ENCODE measurements around the gene ZNF764.
A peak's percentile ranks its signal among the peaks of the same experiment; 100 is the strongest.

ZNF764 gene

GRCh38 chr16:30570636-30571444 is 12.7 kb upstream of the ZNF764 start:
- peak; percentile 26 for DNase-seq (ENCODE audit: low spot score)

- DNase-seq (ENCODE audit: low spot score): no peak
Measured at GRCh38 chr16:30569746-30570635, 11.8 kb upstream of the ZNF764 start.

DNA sequence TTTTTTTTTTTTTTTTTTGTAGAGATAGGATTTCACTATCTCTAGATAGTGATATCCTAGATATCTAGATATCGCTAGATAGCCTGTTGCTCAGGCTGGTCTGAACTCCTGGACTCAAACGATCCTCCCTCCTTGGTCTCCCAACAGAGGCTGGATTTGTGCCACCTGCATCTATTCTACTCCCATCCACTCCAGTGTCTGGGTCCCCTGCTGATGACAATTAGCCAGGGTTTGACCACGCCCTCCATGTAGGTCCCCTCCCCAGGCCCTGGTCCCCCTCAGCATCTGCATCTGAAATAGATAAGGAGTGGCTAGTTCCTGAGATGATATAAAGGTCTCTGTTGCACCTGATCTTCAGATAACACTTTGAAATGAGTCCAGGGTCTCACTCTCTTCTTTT is 11.1 kb upstream of the ZNF764 start:
- no peak for DNase-seq (ENCODE audit: low spot score)

GRCh38 chr16:30567991-30568638 is 9.9 kb upstream of the ZNF764 start:
- DNase-seq (ENCODE audit: low spot score): no peak

DNA sequence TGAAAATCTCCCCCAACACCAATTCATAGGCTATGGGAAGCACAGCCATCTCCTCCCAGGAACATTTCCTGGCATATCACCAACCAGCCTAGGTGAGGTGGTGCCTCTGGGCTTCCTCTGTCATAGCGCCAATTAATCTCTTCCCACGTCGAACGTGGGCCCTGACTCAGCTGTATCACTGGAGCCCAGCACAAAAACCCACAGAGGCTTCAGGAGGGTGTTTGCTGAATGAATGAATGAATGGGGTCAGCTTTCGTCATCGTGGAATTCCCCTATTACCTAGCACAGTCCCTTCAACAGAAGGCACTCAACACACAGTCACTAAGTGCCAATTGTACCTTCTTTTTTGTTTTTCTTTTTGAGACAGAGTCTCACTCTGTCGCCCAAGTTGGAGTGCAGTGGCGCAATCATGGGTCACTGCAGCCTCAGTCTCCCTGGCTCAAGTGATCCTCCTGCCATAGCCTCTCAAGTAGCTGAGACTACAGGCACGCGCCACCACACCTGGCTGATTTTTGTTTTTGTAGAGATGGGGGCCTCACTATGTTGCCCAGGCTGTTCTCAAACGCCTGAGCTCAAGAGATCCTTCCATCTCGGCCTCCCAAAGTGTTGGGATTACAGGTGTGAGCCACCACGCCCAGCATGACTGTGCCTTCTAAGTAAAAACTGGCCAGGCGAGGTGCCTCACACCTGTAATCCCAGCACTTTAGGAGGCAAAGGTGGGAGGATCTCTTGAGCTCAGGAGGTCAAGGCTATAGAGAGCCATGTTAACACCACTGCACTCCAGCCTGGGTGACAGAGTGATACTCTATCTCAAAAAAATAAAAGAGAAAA is 9.2 kb upstream of the ZNF764 start:
- no peak for DNase-seq (ENCODE audit: low spot score)

GRCh38 chr16:30566531-30566930 is 8.4 kb upstream of the ZNF764 start:
- no peak for DNase-seq (ENCODE audit: low spot score)

GRCh38 chr16:30565984-30566383 is 7.8 kb upstream of the ZNF764 start:
- no peak for DNase-seq (ENCODE audit: low spot score)

DNA sequence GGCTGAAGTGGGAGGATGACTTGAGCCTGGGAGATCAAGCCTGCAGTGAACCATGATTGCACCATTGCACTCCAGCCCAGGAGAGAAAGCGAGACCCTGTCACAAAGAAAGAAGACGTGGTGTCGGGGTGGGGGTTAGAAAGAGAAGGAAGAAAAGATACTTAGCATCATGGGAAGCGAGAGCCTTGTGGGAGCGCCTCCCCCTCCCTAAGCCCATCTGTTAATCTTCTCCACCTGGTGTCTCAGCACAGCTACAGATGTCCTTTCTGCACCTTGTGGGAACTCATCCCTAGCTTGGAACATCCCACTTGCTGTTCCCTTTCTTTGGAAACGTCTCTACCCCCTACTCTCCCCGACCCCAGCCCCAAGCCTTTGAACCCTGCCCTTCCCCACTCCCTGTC is 7.4 kb upstream of the ZNF764 start:
- no peak for DNase-seq (ENCODE audit: low spot score)

GRCh38 chr16:30562021-30562420 is 3.8 kb upstream of the ZNF764 start:
- no peak for DNase-seq (ENCODE audit: low spot score)

GRCh38 chr16:30561089-30561816 is 3.1 kb upstream of the ZNF764 start:
- DNase-seq (ENCODE audit: low spot score): no peak

GRCh38 chr16:30559690-30560089 is 1.5 kb upstream of the ZNF764 start:
- DNase-seq (ENCODE audit: low spot score): no peak

DNA sequence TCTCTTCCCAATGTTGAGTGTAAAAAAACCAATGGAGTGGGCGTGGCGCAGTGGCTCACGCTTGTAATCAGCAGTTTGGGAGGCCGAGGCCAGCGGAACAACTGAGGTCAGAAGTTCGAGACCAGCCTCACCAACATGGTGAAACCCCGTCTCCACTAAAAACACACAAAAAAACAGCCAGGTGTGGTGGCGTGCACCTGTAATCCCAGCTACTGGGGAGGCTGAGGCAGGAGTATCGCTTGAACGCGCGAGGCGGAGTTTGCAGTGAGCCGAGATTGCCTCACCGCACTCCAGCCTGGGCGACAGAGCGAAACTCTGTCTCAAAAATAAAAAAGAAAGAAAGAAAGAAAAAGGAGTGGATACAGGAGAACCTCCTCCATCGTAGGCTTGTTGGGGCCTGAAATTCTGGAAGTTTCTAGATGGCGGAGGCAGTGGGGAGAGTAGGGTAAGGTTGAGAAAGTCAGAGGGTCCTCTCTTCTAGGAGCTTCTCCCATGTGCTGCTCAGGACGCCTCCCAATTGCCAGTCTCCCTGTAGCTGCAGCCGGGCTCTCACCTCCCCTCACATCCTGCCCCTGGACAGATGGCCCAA is 709 bp upstream of the ZNF764 start:
- DNase-seq (ENCODE audit: low spot score): no peak

DNA sequence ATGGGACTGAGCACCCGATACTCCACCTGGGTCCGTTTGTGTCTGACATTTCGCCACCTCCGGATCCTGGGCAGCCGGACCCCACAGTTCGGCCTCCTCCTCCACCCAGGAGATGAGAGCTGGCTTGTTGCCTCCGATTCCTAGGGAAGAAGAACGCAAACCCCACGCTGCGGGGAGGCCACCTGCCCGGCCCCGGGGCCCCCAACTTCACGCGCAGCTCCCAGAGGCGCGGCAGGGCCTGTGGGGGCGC is 542 bp downstream of the ZNF764 start:
- DNase-seq (ENCODE audit: low spot score): no peak

GRCh38 chr16:30556125-30556473 is 2.1 kb downstream of the ZNF764 start:
- no peak for DNase-seq (ENCODE audit: low spot score)

DNA sequence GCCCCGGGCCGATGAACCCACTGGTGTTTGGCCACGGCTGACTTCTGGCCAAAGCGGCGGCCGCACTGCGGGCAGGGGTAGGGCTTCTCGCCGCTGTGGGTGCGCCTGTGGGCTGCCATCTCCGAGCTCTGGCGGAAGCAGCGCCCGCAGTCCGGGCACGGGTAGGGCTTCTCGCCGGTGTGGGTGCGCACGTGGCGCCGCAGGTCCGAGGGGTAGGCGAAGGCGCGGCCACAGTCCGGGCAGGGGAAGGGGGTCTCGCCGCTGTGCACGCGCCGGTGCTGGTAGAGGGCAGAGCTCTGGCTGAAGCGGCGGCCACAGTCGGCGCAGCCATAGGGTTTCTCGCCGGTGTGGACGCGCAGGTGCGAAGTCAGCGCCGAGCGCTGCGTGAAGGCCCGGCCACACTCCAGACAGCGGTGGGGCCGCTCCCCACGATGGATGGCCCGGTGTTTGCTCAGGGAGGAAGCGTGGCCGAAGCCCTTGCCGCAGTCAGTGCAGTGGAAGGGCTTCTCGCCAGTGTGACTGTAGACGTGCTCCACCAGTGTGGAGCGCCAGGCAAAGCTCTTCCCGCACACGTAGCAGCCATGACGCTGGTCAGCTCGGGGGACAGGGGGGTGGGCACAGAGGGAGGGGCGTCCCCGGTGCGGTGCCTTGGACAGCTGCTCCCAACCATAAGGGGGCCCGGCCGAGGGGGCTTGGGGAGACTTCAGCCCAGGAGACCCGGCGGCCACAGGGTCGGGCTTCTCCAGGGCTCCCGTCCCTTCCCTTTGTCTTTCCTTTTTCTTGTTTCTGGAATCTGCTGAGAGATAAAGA is 2.7 kb downstream of the ZNF764 start:
- no peak for DNase-seq (ENCODE audit: low spot score)

- DNase-seq (ENCODE audit: low spot score): no peak
Measured at GRCh38 chr16:30554557-30555314, 3.4 kb downstream of the ZNF764 start.

DNA sequence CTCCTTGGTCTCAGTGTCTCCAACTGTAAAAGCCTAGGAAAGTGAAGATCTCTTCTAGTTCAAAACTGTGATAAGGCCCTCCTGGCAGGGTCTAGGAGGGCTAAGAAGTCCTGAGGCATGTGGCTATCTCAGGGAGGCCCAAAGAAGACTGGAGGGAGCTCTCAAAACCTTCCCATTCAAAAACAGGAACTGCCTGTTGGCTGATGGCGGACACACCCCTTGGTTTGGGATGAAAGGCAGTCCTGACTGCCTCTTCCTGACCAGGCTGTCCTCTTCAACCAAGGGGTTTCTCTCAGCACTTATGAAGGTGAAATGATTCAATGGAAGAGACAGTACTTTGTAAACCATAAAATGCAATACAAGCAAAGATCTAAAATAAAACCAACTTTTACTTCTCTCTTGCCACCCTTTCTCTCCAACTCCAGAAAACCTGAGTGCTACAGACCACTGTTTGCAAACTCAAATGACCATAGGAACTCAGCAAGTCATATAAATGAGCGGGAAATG is 4.7 kb downstream of the ZNF764 start:
- DNase-seq (ENCODE audit: low spot score): no peak

GRCh38 chr16:30552956-30553355 is 5.2 kb downstream of the ZNF764 start:
- DNase-seq (ENCODE audit: low spot score): no peak

DNA sequence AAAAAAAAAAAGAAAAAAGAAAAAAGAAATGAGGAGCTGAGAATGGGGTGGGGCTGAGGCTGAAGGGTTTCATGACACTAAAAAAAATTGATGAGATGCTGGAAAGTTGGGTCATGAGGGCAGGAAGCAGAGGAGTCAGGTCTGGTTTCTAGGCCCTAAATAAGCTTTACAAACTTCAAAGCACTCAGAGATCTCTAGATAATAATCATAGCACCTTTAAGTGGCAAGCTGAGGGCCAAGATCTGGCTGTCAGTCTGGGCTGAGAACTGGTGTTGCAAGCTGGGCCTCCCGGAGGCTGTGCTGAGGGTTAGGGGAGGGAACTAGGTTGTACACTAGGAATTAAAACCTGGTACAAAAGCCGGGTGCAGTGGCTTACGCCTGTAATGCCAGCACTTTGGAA is 6.4 kb downstream of the ZNF764 start:
- DNase-seq (ENCODE audit: low spot score): no peak
